ENCODE results near the gene MAP3K12. TPM values are rescaled to one million over a fixed set of nuclear protein-coding genes. Genes with fewer than 3 reads are reported as not detected.

The MAP3K12 gene
- total and polyA plus RNA-seq, 10 of the 15 experiments (the other 5 are each of a cell fraction or from before 2014, with no cell fraction given), result 0.45 to 14.9 (median 6.9) TPM

DNA sequence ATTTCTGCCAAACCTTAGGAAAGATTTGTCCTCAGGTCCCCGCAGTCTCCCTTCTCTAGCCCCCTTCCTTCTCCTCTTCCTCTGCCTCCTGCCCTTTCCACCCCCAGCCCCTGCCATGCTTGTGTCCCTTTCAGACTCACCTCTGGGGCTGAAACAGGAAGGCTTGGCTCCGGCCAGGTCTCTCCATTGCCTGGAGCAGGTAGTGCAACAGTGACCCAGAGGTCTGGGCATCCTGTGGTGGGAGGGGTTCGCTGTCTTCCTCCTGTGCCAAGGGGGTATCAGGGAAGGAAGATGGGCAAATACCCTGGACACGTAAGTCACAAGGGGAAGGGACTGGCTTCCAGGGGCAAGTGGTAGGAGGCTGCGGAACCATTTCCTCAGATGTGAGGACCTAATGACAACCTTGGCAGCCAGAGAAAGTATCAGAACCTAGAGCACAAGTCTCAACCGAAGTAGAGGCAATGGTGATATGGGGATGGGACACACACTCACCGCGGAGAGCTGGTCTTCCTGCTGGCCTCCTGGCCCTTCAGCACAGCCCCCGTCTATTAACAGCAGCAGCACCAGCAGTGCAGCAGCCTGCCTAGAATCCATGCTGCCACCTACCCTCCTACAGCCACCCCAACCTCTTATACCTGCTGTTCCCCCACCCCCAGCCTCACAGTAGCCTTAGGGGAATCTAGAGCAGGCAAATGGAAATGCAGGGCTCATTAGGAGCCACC lies 7.8 kb upstream of the MAP3K12 start, which contains the start of gene NPFF:
Gene NPFF (minus strand): TSS at position 604 of the 722 bp plus-strand sequence. CDS start 10 bp downstream, at position 594.
- Histone ChIP-seq H3K4me1 (ENCODE audit: control insufficient read depth, insufficient read depth, low read length) (peaks cover 5% of the 10 kb centered on the region), H3K9ac (ENCODE audit: control insufficient read depth, insufficient read depth, low read length) (no peak within 1 kb of the TSS), H3K4me2 (ENCODE audit: control insufficient read depth, insufficient read depth) (no peak within 1 kb of the TSS), H3K9me3 (replicated peaks; ENCODE audit: control insufficient read depth, insufficient read depth, low read length) (no peaks in the 10 kb centered on the region), H3K27ac (ENCODE audit: control insufficient read depth, insufficient read depth) (no peak within 1 kb of the TSS), H3K27me3 (replicated peaks in 1 of 2; ENCODE audit: control insufficient read depth in 2 of 2, insufficient read depth in 2 of 2, low read length in 1 of 2) (no peaks in the 10 kb centered on the region), H4K20me1 (ENCODE audit: control insufficient read depth, insufficient read depth) (no peaks in the 10 kb centered on the region), H2AFZ (ENCODE audit: control insufficient read depth, low read depth, low read length) (no peak within 1 kb of the TSS), H3K79me2 (ENCODE audit: control insufficient read depth, insufficient read depth, low read length) (peaks cover 3% of the 10 kb centered on the region), H3K36me3 (ENCODE audit: control insufficient read depth in 2 of 2, insufficient read depth in 2 of 2, low read length in 1 of 2) (peaks cover 12 to 15% of the 10 kb centered on the region in 2 experiments; a peak in 2 of 4 replicates), H3K4me3 (no peak within 1 kb of the TSS)
- in situ Hi-C loops (cut with MboI), result no loop called here
- ATAC-seq, result no peak
- no peak for TF ChIP-seq MXI1 (IDR thresholded peaks at IDR 0.05; ENCODE audit: low read depth, low read length)
- SMC1A ChIA-PET (ENCODE audit: uncharacterized antibody, unreplicated experiment), result interaction anchor here (0.7 to 4.9 kb wide), 4 partner anchors 30 to 169 kb away, joined by 3 to 32 read pairs (median 4); partner anchors contain the start of gene ATP5MC2
- RAD21 ChIA-PET (ENCODE audit: unreplicated experiment), result interaction anchor here (2.4 to 2.7 kb wide), 2 partner anchors 85 to 293 kb away, joined by 5 to 12 read pairs; no protein-coding TSS in a partner anchor
- CTCF ChIA-PET, result interaction anchor here (0.6 to 4.7 kb wide), 8 partner anchors 13 to 238 kb away, joined by 4 to 37 read pairs (median 10); partner anchors contain the start of gene AMHR2
- intact Hi-C loops (cut with micrococcal nuclease; ENCODE audit: unreplicated experiment), result loop anchor here (5.0 kb wide), 1 partner anchor 295 kb away; no protein-coding TSS in a partner anchor
- DNase-seq (ENCODE audit: low read depth, low spot score), result no peak
- FAIRE-seq, result no peak
- no TSS peak for BruUV-seq (replicated peaks)
- 88% methylated on average over 9 of the region's 9 CpGs for WGBS (ENCODE audit: insufficient coverage, insufficient replicate concordance, low lambda C conversion rate, missing lambda C conversion rate)
- POLR2A ChIA-PET, result interaction anchor here (2.0 kb wide), 1 partner anchor 154 kb away, joined by 9 read pairs; no protein-coding TSS in a partner anchor

DNA sequence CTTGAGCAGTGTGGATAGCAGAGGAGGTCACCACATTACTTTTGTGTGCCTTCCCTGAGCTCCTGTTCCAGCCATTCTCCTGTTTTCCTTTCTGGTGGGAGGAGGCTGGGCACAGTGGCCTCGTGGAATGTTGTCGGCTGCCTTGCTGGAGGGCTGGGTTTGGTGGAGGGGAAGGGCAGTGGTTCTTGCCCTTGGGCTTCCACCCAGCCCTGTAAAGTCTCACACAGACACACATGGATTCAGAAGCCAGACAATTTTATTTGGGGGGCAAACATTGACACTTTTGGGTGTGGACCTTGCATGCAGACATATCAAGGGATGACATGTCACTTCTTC lies 7.2 kb upstream of the MAP3K12 start:
- H3K27ac ChIP-seq (ENCODE audit: control insufficient read depth, insufficient read depth), result no peak overlapping the region
- ChIA-PET POLR2A (no interaction called here), SMC1A (ENCODE audit: uncharacterized antibody, unreplicated experiment) (interaction anchor here (1.4 to 4.9 kb wide), 2 partner anchors 30 to 154 kb away, joined by 3 to 32 read pairs; no protein-coding TSS in a partner anchor), CTCF (interaction anchor here (2.5 kb wide), 1 partner anchor 154 kb away, joined by 10 read pairs; no protein-coding TSS in a partner anchor), RAD21 (ENCODE audit: unreplicated experiment) (no interaction called here)
- DNase-seq (ENCODE audit: low read depth, low spot score) (no peak), FAIRE-seq (no peak), ATAC-seq (no peak)
- H3K27me3 ChIP-seq (replicated peaks in 1 of 2; ENCODE audit: control insufficient read depth in 2 of 2, insufficient read depth in 2 of 2, low read length in 1 of 2), result no peaks in the 10 kb centered on the region
- H3K9me3 ChIP-seq (replicated peaks; ENCODE audit: control insufficient read depth, insufficient read depth, low read length), result no peaks in the 10 kb centered on the region
- intact Hi-C loops (cut with micrococcal nuclease; ENCODE audit: unreplicated experiment) (loop anchor here (5.0 kb wide), 1 partner anchor 294 kb away; no protein-coding TSS in a partner anchor), in situ Hi-C loops (cut with MboI) (no loop called here)
- H3K4me3 ChIP-seq, result no peak overlapping the region
- no peak overlapping the region for H3K4me2 ChIP-seq (ENCODE audit: control insufficient read depth, insufficient read depth)
- BruUV-seq (replicated peaks), result no TSS peak
- H4K20me1 ChIP-seq (ENCODE audit: control insufficient read depth, insufficient read depth), result no peaks in the 10 kb centered on the region
- H3K4me1 ChIP-seq (ENCODE audit: control insufficient read depth, insufficient read depth, low read length), result peaks cover 10% of the 10 kb centered on the region
- WGBS (ENCODE audit: insufficient coverage, insufficient replicate concordance, low lambda C conversion rate, missing lambda C conversion rate), result 100% methylated on average over 2 of the region's 2 CpGs
- peaks cover 8% of the 10 kb centered on the region for H3K79me2 ChIP-seq (ENCODE audit: control insufficient read depth, insufficient read depth, low read length)
- H3K36me3 ChIP-seq (ENCODE audit: control insufficient read depth in 2 of 2, insufficient read depth in 2 of 2, low read length in 1 of 2), result peaks cover 9 to 12% of the 10 kb centered on the region in 2 experiments; a peak in 2 of 4 replicates
- H2AFZ ChIP-seq (ENCODE audit: control insufficient read depth, low read depth, low read length), result no peak overlapping the region
- no peak overlapping the region for H3K9ac ChIP-seq (ENCODE audit: control insufficient read depth, insufficient read depth, low read length)
- TF ChIP-seq SREBF2 (IDR thresholded peaks at IDR 0.05; ENCODE audit: low read length) (no peak), MYB (IDR thresholded peaks at IDR 0.05; ENCODE audit: borderline replicate concordance, low read depth, low read length) (no peak), CHD2 (IDR thresholded peaks at IDR 0.05; ENCODE audit: borderline replicate concordance, low read depth, low read length) (no peak), MXI1 (IDR thresholded peaks at IDR 0.05; ENCODE audit: low read depth, low read length) (no peak), NFYB (IDR thresholded peaks at IDR 0.05; ENCODE audit: insufficient read depth, low read depth, low read length) (no peak), YY1 (IDR thresholded peaks at IDR 0.05; ENCODE audit: low read depth, low read length) (no peak), MEF2B (IDR thresholded peaks at IDR 0.05; ENCODE audit: partially characterized antibody, poor library complexity, severe bottlenecking) (no peak)
- TF ChIP-seq, protein P1, sequence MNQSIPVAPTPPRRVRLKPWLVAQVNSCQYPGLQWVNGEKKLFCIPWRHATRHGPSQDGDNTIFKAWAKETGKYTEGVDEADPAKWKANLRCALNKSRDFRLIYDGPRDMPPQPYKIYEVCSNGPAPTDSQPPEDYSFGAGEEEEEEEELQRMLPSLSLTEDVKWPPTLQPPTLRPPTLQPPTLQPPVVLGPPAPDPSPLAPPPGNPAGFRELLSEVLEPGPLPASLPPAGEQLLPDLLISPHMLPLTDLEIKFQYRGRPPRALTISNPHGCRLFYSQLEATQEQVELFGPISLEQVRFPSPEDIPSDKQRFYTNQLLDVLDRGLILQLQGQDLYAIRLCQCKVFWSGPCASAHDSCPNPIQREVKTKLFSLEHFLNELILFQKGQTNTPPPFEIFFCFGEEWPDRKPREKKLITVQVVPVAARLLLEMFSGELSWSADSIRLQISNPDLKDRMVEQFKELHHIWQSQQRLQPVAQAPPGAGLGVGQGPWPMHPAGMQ (IDR thresholded peaks at IDR 0.05; ENCODE audit: borderline replicate concordance), result no peak
